ENCODE results near the gene LY86. TPM values are rescaled to one million over a fixed set of nuclear protein-coding genes. Genes with fewer than 3 reads are reported as not detected.

LY86 gene
- total RNA-seq, 2 donors from 2014 or later: 0.96 to 2.4 TPM

DNA sequence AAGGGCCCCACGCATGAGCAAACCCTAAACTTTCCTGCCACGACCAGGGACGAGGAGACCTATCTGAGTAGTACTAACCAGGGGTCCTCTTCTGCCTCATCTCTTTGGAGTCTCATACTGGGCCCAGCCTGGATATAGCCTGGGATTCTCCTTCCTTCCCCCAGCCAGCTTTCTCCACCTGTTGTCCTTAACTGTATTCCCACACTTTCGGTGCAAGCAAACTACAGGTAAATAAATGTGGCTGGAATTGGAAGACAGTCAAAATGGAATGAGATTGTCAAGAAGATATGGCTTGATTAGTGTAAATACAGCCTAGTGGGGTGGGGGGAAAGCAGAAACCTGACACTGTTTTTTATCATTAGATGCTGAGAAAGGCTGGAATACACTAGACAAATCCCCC lies 23.5 kb upstream of the LY86 start:
- Mint-ChIP-seq H3K9me3 (peaks cover 0 to 17% of the 10 kb centered on the region in 2 donors), H3K27ac (no peak overlapping the region), H3K36me3 (peaks cover 0 to 32% of the 10 kb centered on the region in 2 donors)
- no peak for ATAC-seq
- DNase-seq (ENCODE audit: low spot score in 2 of 2): no peak

DNA sequence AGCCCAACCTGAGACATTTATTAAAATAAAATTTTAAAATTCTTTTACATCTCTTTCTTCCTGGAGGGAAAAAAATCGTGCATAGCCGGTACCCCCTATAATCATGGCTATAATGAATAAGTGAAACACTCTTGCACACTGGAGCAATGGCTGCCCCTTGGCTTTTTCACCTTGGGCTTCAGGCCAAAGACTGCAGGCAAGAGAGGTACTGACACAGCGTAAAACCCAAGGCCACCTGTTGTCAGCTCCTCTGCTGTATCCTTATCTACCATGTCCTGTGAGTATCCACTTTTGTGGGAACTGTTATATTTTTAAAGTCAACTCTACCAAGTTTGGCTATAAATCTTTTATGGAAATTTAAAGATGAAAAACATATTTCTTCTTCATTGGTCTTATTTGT lies 23.0 kb upstream of the LY86 start:
- no peak for DNase-seq (ENCODE audit: low spot score in 2 of 2)
- ATAC-seq: no peak
- Mint-ChIP-seq H3K36me3 (peaks cover 0 to 32% of the 10 kb centered on the region in 2 donors), H3K9me3 (peaks cover 0 to 17% of the 10 kb centered on the region in 2 donors), H3K27ac (no peak overlapping the region)

DNA sequence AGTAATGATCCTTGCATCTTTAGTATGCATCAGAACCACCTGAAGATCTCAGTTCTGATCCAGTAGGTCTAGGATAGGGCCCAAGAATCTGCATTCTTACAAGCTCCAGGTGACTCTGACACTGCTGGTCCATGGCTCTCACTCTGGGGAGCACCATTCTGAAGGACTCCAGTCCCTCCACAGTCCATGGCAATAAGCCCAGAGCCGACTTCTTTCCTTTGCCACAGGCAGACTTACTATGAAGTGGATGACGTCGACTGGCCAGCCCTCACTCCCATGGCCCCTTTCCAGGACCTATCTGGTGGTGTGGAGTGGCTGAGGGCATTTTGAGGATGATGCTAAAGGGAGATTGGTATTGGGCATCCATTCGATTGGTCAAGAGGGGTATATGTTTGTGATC lies 21.8 kb upstream of the LY86 start:
- ATAC-seq (no peak), DNase-seq (ENCODE audit: low spot score in 2 of 2) (no peak)
- peaks cover 0 to 30% of the 10 kb centered on the region in 2 donors for H3K36me3 Mint-ChIP-seq
- peaks cover 0 to 21% of the 10 kb centered on the region in 2 donors for H3K9me3 Mint-ChIP-seq
- H3K27ac Mint-ChIP-seq: no peak overlapping the region

DNA sequence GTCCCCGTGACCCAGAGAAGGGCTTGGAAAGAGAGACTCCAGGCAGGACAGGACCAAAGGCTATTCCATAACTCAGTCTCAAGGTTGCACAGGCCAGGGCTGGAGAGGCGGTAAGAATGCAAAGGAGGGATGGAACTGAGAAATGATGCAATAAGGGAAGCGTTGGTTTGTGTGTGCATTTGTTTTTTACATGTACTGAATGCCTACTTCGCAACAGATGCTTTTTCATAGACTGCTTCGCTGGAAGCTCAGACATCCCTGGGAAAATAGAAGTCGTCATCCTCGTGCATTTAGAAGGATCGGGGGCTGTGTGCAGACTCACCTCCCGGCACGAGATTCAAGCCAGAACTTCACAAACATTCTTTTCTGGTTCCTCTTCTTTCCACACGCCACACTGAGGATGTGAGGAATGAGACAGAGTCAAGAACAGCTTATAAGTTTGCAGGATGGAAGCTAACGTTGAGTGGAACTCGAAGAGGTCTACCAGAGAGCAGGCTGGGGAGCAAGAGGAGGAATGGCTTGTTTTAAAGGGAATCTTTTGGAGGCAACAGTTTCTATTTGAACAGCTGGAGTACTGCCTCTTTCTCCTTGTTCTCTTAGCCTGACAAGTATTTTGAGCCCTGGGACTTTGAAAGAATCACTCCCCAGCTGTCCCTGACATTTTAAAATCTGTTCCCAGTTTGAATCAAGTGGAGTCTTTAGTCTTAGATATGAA lies 19.3 kb upstream of the LY86 start:
- ATAC-seq: no peak
- no peak for DNase-seq (ENCODE audit: low spot score in 2 of 2)
- Mint-ChIP-seq H3K36me3 (peaks cover 12 to 18% of the 10 kb centered on the region in 2 donors), H3K27ac (no peak overlapping the region), H3K9me3 (peaks cover 0 to 6% of the 10 kb centered on the region in 2 donors)

DNA sequence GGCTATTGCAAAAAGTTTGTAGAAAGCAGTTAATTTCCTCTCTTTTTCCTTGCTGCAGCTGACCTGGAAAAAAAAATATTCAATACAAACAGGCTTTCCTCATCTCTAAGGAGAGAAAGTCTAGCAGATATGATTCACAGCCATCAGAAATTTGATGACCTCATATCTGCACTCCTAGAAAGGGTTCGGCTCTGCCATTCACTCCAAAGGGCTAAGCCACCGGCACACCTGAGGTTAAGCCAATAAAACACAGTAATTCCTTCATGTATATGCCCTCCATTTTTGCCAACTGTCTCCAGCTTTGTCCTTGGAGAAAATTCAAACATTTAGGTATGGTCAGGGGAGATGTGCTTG lies 18.7 kb upstream of the LY86 start:
- H3K27ac Mint-ChIP-seq: no peak overlapping the region
- ATAC-seq (no peak), DNase-seq (ENCODE audit: low spot score in 2 of 2) (no peak)
- H3K9me3 Mint-ChIP-seq: peaks cover 3 to 11% of the 10 kb centered on the region in 2 donors
- H3K36me3 Mint-ChIP-seq: peaks cover 16 to 17% of the 10 kb centered on the region in 2 donors

DNA sequence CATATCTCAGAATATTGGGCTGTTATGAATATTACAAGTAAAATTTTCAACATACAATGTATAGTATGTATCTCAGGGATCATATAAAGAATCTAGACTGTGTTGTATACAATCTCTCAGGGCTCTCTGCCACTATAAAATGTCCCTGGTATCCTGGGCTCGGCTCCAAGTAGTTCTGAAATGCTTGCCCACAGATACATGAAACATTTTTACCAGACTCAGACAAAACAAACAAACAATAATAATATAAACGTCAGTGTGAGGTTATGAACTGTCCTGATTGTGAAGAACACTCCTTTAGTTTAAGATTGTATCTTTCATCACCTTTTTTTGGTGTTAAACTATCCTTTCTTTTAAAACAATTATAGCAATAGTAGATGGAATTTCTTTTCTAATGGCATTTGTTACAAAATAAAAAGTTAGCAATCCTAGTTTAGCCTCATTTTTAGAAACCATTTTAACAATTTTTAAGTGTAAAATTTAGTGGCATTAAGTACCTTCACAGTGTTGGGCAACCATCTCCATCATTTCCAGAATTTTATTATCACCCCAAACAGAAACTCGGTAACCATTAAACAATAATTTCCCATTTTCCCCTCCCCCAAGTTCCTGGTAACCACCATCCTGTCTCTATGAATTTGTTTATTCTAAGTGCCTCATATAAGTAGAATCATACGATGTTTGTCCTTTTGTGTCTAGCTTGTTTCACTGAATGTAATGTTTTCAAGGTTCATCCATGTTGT lies 17.4 kb upstream of the LY86 start:
- Mint-ChIP-seq H3K36me3 (peaks cover 12 to 17% of the 10 kb centered on the region in 2 donors), H3K9me3 (peaks cover 3 to 11% of the 10 kb centered on the region in 2 donors), H3K27ac (no peak overlapping the region)
- DNase-seq (ENCODE audit: low spot score in 2 of 2) (no peak), ATAC-seq (no peak)

DNA sequence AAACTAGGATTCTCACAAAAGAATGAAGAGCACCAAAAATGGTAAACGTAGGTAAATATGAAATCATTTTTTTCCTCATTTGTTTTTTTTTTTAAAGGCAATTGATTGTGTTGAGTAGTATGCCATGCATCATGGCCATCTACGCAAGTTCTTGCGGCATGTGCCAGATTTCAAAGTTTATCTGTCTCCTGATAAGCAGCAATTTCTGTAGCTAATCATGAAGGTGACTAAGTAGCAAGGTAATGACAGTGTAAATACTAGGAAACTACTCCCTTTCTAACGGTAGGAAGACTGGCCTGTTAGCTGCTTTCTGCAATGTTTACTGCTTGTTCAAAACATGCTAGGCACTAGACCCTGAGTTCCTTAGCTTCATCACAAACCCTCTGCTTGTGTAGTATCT lies 13.4 kb upstream of the LY86 start:
- ATAC-seq (no peak), DNase-seq (ENCODE audit: low spot score in 2 of 2) (no peak)
- no peak overlapping the region for H3K27ac Mint-ChIP-seq
- peaks cover 20 to 26% of the 10 kb centered on the region in 2 donors for H3K36me3 Mint-ChIP-seq
- peaks cover 3 to 23% of the 10 kb centered on the region in 2 donors for H3K9me3 Mint-ChIP-seq

DNA sequence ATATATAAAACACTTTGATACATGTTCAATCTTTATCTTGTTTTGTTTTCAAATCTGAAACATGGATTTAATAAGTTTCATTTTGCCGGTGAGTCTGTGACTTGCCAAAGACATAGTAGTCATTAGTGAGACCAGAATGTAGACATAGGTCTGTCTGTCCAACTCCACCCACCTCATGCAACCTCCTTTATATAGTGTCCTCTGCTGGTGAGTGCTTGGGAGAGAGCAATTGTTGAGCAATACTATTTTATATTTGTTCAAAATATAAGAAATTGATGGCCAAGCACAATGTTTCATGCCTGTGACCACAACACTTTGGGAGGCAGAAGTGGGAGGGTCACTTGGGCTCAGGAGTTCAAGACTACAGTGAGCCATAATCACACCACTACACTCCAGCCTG lies 10.8 kb upstream of the LY86 start:
- no peak overlapping the region for H3K27ac Mint-ChIP-seq
- DNase-seq (ENCODE audit: low spot score in 2 of 2) (no peak), ATAC-seq (no peak)
- H3K9me3 Mint-ChIP-seq: peaks cover 3 to 37% of the 10 kb centered on the region in 2 donors
- H3K36me3 Mint-ChIP-seq: peaks cover 26 to 37% of the 10 kb centered on the region in 2 donors

DNA sequence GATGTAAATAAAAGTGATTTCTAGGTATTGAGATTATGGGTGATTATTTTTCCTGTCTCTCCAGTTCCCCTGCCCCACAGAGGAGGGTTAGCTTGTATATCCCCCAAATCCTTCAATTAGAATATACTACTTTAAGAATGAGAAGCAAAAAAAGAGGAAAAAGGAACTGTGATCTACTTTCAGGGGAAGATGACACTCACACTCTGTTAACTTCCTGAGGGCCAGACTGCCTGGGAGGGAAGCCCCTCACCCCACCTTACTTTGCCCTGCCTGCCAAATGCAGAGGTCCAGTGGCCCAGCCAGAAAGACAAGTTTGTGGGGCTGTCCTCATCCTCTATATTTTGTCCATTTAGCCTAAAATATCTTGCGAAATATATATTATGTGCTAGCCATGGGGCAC lies 9.2 kb upstream of the LY86 start:
- ATAC-seq (no peak), DNase-seq (ENCODE audit: low spot score in 2 of 2) (no peak)
- Mint-ChIP-seq H3K27ac (no peak overlapping the region), H3K9me3 (peaks cover 3 to 44% of the 10 kb centered on the region in 2 donors), H3K36me3 (peaks cover 14 to 36% of the 10 kb centered on the region in 2 donors)

DNA sequence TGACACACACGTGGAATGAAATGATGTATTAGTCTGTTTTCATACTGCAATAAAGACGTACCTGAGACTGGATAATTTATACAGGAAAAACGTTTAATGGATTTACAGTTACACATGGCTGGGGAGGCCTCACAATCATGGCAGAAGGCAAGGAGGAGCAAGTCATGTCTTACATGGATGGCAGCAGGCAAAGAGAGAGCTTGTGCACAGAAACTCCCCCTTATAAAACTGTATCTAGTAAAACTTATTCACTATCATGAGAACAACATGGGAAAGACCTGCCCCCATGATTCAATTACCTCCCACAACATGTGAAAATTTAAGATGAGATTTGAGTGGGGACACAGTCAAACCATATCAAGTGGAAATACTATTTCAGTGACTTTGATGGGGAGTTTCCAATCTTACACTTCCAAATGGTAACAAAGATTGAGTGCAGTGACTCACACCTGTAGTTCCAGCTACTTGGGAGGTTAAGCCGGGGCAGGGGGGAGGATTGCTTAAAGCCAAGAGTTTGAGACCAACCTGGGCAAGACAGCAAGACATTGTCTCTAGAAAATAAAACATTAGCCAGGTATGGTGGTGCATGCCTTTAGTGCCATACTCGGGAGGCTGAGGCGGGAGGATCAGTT lies 8.2 kb upstream of the LY86 start:
- ATAC-seq: peak in 1 of 2 donors; percentile 52
- peaks cover 0 to 40% of the 10 kb centered on the region in 2 donors for H3K9me3 Mint-ChIP-seq
- H3K27ac Mint-ChIP-seq: peak overlapping the region in 1 of 2 donors; percentile 64
- peaks cover 8 to 36% of the 10 kb centered on the region in 2 donors for H3K36me3 Mint-ChIP-seq
- no peak for DNase-seq (ENCODE audit: low spot score in 2 of 2)

DNA sequence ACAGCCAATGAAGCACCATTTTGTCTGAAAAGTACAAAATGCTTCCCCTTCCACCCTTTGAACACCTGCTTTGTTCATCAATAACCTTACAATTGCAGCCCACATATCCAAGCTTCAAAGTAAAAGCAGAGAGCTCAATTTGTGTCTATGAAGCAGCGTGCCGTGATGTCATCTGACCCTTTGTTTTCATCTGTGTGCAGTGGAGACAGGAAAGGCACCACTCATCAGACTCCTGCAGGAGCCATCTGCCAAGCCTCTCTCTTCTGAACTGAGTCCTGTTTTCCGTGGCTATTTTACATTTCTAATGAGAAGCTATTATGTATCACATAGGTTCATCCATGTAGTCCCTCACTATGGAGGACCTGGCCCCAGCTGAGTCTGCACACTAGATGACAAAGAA lies 7.5 kb upstream of the LY86 start:
- ATAC-seq (peak in 1 of 2 donors; percentile 64), DNase-seq (ENCODE audit: low spot score in 2 of 2) (no peak)
- H3K36me3 Mint-ChIP-seq: peaks cover 8 to 36% of the 10 kb centered on the region in 2 donors
- H3K9me3 Mint-ChIP-seq: peaks cover 0 to 40% of the 10 kb centered on the region in 2 donors
- H3K27ac Mint-ChIP-seq: peak overlapping the region in 1 of 2 donors; percentile 64

DNA sequence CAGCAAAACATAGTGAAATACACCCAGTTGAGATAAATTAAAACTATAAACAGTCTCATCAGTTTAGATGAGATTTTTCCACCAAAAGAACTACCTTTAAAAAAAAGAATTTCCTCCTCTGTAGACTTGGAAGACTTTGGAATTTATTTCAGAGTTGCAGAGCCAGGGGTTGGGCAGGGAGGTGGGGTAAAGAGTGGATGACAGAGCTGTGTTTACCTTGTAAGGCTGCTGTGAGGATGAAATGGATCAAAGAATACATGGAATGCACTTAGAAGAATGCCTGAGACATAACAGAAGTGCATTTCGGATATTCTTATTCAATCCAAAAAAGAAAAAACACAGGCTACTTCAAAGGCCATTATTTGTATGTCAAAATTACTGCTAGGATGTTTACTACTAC lies 6.4 kb upstream of the LY86 start:
- no peak overlapping the region for H3K27ac Mint-ChIP-seq
- ATAC-seq: no peak
- H3K36me3 Mint-ChIP-seq: peaks cover 8 to 36% of the 10 kb centered on the region in 2 donors
- peaks cover 0 to 40% of the 10 kb centered on the region in 2 donors for H3K9me3 Mint-ChIP-seq
- DNase-seq (ENCODE audit: low spot score in 2 of 2): no peak

DNA sequence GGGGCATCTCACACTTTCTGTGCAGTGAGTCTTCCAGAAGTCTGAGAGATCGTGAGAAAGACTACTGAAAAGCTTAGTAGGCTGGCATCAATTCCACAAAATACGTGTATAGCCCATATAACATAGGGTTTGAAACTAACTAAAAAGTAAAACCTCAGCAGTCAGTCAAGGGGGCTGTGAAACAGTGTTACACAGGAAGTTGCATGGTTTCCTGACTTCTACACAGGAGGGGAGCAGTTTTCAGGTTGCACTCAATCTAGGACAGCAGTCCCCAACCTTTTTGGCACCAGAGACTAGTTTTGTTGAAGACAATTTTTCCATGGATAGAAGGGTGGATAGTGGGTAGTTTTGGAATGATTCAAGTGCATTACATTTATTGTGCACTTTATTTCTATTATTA lies 4.7 kb upstream of the LY86 start:
- ATAC-seq: no peak
- H3K27ac Mint-ChIP-seq: no peak overlapping the region
- H3K9me3 Mint-ChIP-seq: peaks cover 0 to 40% of the 10 kb centered on the region in 2 donors

DNA sequence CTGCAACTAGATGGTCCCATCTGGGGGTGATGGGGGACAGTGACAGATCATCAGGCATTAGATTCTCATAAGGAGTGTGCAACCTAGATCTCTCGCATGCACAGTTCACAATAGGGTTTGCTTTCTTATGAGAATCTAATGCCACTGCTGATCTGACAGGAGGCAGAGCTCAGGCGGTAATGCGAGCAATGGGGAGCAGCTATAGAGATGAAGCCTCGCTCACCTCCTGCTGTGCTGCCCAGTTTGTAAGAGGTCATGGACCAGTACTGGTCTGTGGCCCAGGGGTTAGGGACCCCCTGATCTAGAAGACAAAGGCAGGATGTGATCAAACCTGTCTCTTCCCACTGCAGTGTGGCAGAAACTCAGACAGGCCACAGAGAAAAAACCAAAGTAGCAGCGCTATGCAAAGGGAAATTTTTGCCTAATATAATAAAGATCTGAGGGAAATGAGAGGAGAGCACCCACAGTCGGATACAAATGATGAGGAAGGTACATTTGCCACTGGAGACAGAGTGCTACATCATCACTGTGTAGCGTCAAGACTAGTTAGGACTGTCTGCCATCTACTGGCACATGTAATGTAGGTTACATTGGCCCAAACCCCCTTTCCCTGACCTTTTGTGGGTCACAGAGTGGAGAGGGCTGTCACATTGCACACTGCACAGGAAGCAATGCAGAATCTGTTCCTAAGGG lies 4.1 kb upstream of the LY86 start:
- DNase-seq (ENCODE audit: low spot score in 2 of 2) (no peak), ATAC-seq (peak; percentile 44 to 49)
- Mint-ChIP-seq H3K27ac (no peak overlapping the region), H3K36me3 (peaks cover 4 to 35% of the 10 kb centered on the region in 2 donors), H3K9me3 (peaks cover 0 to 34% of the 10 kb centered on the region in 2 donors)

More for the DNA sequence above, 4.7 kb upstream of the LY86 start:
- peaks cover 8 to 36% of the 10 kb centered on the region in 2 donors for H3K36me3 Mint-ChIP-seq
- no peak for DNase-seq (ENCODE audit: low spot score in 2 of 2)

DNA sequence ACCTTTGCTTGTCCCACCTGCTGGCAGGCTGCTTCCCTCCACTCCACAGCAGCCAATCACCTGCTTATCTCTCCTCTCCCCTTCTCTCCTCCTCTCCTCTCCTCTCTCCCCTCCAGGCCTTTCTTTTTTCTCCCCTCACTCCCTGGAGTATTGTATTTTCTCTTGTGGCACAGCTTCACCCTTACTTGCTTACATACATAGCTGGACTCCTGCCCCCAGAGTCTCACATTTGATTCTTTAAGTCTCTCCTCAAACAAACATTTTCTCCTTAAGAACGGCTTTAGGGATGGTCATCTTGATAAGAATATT lies 3.6 kb upstream of the LY86 start:
- Mint-ChIP-seq H3K36me3 (peaks cover 0 to 30% of the 10 kb centered on the region in 2 donors), H3K27ac (no peak overlapping the region), H3K9me3 (peaks cover 0 to 29% of the 10 kb centered on the region in 2 donors)
- DNase-seq (ENCODE audit: low spot score in 2 of 2): no peak
- no peak for ATAC-seq

DNA sequence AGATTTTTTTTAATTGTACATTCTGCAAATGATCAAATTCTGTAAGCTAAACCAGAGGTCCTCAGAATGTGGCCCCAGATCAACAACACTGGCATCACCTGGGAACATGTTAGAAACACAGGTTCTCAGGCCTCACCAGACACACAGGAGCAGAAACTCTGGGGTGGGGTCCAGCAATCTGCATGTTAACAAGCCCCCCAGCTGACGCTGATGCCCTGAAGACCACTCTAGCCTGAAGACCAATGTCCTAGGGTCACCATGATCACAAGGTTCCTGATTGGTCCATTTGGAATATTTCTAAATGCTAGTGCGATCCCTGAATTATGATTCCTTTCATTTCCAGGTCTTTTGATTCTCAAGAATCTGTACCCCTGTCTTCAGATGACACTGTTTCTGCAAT lies 2.4 kb upstream of the LY86 start:
- ATAC-seq (no peak), DNase-seq (ENCODE audit: low spot score in 2 of 2) (no peak)
- Mint-ChIP-seq H3K9me3 (peaks cover 0 to 18% of the 10 kb centered on the region in 2 donors), H3K36me3 (peaks cover 0 to 21% of the 10 kb centered on the region in 2 donors), H3K27ac (no peak overlapping the region)

Measured in activated naive CD4-positive, alpha-beta T cell treated with anti-CD3 and anti-CD28 coated beads, Interleukin-2, amount 50 U/mL, for 72 hours (primary cell).